D341Med (cell line): Measurements from ENCODE around the gene CTRL.

Experiments used
- DNase-seq: peaks from one replicate; pipeline ENCODE4 v3.0.0; 2012; ENCODE audit warnings: low spot score

CTRL gene

DNA sequence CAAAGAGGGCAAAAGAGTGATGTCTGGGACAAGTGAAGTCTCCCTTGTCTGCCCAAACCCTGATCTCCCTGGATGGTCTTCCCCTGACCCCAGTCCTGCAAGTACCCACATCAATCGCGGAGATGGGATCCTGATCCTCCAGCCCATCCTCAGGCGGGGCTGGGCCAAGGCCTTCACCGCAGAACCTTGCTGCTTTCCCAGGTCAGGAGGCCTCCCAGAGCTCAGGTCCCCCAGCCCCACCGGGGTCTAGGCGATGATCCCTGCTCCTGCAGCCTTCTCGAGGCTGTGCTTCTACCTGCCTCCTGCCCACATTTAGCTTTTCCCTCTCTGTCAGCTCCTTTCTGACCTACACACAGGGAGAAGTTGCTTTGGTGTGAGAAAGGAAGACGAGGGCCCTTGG lies 30.5 kb upstream of the CTRL start:
- no peak for DNase-seq

DNA sequence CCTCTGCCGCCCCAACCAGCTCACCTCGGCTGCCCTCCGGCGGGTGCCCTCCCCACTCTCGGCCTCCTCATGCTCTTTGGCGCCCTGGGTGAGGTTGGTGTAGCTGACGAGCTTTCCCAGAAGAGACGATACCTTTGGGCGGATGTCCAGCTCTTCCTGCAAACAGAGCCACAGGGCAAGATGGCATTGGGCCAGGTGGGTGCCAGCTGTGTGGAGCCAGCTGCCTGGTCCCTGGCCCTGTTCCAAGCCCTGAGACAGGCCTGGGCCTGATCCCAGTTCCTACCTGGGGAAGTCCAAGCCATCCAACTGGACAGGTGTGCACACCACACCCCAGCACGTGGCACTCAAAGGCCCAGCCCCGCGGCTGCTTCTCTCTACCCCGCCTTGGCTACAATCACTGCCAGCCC lies 29.9 kb upstream of the CTRL start:
- no peak for DNase-seq

DNA sequence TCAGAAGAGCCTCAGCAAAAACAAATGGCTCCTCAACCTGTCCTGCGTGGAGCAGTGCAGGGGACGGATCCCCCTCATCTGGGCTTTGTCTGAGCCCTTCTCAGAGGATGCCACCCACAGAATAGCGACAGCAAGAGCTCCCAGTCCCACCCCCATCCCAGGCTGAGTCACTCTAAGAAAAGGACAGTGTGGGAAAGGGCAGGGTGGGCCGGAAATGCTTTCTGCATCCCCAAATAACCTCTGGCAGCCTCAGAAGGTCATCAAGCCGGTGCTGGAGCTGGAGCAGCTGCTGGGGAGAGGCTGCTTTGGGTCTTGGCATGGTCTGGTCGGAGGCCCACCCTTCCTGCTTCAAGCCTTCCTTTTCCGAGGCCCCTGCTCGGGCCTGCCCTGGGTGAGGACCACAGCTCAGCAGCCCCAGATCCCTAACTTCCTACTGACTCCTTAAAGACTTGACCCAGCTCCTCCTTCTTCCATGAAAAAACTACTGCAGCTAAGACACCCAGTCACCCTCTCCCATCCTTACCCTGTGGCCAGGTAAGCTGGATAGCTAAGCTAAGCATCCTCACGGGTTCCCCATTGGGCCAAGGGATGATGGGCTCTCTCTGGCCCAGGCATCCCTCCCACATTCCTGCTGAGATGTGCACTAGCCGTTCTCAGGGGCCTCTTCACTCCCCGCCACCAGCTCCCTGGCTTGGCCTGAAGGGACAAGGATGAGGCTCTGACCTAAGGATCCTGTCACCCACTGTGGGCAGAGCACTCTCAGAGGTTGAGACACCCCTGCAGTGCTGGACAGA lies 28.1 kb upstream of the CTRL start:
- DNase-seq = no peak

DNA sequence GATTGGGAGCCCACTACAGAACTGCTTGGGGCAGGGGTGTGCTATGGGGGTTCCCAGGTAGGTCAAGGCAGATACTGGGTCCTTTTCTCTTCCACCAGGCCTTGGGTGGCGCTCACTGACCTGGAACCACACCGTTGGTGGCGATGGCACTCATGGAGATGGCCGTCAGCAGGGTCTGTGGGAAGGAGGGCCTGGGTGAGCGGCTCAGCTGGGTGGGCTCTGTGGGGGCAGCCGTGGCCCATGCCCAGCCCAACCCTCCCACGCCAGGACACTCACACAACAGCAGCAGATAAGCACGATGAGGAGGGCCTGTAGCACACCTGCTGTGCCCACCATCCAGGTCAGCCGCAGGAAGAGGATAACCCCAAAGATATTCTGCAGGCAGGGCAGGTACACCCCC lies 26.0 kb upstream of the CTRL start:
- DNase-seq = no peak

DNA sequence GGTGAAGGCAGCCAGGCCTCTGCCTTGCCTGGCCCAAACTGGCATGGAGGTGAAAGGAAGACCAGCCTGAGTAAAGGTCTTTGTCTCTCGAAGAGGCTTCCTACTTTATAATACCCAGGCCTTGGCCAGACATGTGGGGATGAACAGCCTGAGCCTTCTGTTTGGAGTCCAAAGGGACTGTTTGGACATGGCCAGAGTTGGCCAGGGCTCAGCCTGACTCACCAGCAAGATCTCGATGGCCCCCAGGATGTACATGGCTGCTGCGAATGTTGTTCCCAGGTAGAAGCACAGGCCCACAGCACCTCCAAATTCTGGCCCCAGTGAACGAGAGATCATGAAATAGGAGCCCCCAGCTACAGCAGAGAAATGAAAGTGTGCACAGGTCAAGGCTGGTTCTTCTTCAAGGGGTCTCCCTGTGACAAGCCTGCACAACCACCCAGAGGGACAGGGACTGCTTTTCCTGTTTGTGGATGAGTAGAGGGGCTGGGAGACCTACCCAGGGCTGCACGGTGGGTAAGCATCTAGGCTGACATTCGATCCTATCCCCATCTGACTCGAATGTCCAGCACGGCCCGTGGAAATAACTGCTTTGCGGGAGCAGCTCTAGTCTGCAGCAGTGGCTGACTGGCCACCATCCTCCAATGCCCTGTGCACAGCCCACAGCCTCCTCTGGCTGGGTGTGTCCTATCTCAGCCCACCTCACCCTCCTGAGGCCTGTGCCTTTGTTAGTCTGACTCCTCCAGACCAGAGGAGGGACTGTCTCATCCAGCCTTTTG lies 22.9 kb upstream of the CTRL start:
- DNase-seq = no peak

DNA sequence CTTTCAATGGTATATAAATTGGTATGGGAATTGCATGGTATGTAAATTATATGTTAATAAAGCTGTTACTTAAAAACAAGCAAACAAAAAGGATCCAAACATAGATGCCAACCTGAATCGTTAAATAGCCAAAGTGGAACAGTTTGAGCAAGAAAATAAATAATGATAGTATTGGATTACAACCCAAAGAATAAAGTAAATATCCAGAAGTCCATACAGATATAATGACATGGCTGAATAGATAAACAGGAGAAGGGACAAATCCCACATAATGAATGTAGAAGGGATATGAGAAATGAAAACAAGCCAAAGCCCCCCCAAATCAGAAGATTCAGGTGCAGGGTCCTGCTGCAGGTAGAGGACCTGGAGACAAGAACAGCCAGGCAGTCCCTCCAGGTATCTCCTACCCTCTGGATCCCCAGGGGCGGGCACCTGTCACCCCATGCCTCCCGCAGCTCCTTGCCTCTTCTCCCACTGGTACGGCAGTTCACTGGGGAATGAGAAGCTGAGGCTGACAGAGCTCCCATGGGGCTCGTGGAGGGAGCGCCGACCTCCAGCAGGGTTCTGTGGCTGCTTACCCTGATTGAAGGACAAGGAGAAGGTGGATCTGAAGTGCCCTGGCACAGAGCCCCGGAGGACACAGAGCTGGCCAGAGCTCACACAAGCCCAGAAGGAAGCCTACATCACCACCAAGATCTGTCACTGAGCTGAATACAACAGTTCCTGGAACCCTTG lies 22.1 kb upstream of the CTRL start:
- no peak for DNase-seq

DNA sequence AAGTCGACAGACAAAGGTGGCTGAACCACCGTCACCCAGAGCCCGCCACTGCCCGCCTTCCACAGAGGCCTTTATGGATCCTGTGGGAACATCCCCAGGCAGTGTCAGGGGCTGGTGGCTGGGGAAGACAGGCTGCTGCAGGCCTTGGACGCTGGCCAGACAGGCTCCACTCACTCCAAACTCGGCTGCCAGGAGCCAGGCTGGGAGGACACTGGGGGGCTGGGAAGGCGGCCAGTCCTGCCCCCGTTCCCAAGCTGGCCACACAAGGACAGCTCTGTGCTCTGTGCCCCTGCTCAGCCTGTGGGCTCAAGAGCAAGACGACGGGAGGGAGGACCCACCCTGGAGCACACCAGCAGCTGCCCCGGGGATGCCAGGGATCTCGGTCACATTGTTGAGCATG lies 19.8 kb upstream of the CTRL start:
- no peak for DNase-seq

DNA sequence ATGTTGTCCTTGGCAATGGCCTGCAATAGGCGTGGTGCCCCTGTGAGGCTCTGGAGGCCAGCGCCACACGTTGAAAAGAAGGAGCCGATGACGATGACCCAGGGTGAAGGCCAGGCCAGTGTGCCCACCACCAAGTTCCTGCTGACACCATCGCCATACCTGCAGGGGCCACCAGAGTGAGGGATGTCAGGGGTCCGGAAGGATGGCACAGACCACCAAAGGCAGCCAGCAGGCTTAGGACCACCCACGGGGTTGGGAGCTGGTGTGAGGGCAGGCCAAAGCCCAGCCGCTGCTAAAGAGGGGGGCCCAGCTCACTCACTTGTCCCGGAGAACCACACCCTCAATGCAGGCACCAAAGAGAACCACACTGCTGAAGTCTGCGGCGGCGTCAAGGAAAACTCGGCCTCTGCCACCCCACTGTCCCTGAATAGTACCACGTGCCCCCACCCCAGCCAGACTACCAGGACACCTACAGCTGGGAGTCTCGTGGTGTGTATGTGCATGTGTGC lies 18.7 kb upstream of the CTRL start:
- no peak for DNase-seq

DNA sequence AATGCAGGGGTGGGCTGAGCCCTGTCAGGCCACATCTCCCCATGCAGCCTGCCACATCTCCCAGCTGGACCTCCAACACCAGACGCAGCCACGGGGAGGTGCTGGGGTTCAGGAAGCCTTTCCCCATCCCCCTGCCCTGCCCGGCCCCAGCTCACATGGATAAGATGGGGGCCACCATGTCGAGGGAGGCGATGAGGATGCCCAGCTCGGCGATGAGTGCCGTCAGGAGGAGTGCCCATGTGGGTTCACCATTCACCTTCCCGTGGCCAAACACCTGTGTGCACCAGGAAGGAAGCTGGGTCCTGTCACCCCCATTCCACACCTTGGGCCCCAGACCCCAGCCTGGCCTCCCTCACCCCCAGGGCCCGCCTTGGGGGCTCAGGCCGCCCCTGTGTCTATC lies 18.0 kb upstream of the CTRL start:
- no peak for DNase-seq

DNA sequence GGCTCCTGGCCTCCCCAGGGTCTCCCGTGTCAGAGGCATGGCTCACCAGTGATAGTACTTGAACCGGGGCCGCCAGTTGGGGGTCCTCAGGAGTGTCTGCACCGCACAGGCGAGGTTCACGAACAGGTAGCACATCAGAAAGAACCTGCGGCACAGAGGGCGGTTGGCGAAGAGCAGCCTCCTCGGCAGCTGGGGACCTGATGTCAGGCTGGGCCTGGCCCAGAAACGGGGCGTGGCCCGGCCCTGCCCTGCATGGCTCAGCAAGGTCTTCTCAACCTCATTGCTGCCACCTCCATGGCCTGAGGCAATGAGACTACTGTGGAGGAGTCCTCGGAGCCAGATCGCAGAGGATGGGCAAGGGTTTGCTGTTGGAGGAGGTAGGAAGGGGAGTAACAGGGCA lies 16.4 kb upstream of the CTRL start:
- DNase-seq = no peak

DNA sequence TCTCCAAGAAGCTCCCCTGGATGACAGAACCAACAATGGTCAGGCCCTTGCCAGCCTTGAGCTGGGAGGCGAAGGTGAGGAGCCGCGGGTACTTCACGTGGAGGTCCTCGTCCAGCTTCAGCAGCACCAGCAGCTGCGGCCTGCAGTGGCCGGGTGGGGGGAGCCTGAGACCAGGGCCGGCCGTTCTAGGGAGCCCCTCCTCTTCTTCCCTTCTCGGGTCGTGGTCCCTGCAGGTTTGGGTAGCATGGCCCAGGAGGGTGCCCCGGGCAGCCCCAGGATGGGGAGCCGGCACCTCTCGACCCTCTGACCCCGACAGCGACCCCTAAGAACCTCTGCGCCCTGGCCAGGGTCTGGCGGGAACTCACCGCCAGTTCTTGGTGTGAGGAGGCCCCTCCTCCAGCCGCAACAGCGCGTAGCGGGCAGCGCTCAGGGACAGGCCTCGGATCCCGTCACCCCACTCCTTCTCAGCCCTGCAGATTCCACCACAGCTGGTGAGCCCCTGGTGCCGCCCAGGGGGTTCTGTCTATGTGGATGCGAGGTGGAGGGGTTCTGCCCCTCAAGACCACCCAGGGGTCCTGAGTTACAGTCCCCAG lies 15.4 kb upstream of the CTRL start:
- DNase-seq = no peak

DNA sequence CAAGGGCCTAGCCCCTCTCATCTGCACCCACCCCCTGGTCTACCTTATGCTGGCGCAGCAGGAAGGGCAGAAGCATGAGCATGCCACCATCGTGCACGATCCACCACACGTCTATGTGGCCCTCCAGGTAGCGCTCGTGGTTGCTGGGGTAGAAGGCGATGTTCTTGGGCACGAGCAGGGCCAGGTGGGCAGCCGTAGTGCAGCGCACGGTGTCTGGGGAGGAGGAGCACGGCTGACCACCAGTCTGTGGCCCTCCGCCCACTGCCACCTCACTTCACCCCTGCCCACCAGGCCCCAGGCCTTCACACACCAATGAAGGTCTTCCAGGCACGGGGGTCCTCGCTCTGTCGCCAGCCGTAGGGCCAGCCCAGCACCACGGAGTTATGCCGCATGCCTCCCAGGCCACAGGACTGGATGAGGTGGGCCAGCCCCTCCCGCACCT lies 14.5 kb upstream of the CTRL start:
- DNase-seq = no peak

DNA sequence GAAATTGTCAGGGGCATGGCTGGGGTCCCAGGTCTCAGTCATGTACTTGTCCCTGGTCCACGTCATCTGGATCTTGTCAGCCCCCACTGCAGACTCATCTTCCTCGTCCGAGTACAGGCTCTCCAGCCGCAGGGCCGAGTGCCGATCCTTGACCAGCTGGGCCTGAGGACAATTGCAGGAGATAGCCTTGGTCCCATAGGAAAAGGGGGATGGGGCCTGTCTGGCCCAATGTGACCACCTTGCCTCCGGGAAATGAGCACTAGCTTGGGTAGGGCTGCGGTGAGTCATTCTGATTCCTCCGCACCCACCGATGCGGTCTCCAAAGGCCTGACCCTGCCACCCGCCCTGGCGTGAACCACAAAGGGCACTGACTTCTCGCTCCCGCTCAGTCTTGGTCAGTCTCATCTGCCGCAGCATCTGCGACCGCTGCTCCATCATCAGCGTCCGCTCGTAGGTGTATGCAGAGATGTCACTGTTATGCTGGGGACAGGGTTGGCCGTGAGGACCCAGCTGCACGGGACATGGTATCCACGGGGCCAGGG lies 13.8 kb upstream of the CTRL start:
- no peak for DNase-seq

DNA sequence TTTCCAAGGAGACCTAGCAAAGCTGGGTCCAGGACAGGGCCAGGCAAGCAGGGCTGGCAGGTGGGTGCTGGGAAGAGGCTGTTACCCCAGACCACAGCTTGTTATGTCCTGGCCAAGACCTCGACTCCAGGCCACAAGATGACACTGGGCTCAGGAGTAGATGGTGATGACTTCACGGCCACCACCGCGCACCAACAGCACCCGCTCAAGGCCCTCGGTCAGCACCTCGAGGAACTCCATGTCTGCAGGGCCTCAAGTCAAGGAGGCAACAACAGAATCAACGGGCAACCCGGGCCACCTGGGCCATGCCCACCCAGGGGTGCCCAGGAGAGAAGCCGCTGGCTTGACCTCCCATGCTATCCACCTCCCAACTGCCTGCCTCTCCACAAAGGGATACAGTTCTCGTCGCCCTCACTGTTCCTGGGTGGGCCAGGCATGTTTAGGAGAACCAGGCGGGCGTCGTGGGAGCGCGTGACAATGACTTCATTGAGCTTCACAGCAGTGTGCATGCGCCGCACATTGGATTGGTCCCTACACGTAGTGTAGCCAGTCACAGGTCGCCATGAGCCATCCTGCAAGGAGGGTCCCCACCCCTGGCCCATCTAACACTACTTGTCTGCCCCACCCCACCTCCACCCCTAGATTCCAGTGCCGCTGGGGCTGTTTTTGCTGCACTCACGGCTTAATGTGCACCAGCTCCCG lies 13.2 kb upstream of the CTRL start:
- no peak for DNase-seq

DNA sequence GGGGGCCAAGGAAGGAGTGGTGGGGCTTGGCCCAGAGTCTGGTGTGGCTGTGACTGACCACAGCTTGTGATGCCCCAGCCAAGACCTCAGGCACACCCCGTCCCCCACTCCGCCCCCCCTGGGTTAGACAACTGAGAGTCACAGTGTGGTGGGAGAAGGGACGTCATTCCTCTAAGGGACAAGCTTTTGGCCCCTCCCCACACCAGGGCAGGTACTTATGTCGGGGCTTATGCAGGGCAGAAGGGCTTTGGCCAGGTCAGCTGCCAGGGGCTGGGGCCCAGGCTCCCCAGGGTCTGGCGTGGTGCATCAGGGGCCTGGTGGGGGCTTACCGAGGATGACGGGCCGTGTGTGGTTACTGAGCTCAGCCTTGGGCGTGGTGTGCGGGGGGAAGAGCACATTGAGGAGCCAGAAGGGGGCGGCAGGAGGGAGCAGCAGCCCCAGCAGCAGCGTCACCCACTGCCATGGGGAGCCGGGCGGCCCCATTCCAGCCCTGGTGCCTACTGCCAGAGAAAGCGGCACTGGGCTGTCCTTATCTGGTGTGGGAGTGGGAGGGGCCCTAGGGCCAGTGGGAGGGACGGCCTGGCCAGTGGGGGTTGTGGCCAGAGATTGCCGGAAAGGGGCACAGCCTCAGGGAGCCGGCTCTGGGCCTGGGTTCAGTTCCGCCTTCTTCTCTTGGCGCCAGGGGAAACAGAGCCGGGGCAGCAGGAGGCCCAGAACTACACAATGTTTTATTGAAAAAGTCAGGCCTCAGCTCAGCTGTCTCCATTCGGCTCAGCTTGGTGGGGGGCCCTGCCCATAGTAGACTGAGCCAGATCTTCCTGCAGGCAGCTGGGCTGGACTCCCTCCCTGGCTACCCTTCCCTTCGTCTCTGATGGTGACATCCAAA lies 12.2 kb upstream of the CTRL start, which contains the start of gene LCAT:
Gene LCAT (minus strand): TSS at position 502 of the 886 bp plus-strand sequence. CDS start 19 bp downstream, at position 483.
- DNase-seq = no peak

DNA sequence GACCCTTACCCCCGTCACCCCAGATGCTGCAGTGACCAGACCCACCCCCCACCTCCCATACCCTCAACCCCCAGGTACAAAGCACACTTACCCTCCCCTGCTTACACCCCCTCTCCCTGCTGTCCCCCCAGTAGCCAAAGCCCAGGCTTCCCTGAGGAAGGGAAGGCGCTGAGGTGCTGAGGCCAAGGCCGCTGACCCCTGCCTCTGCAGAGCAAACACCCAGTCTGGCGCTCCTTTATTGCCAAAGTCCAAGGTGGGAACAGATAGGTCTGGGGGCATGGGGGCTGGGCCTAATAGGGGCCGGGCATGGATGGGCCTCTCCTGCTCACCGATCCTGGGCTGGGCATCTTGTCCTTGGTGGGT lies 11.6 kb upstream of the CTRL start:
- DNase-seq = no peak

DNA sequence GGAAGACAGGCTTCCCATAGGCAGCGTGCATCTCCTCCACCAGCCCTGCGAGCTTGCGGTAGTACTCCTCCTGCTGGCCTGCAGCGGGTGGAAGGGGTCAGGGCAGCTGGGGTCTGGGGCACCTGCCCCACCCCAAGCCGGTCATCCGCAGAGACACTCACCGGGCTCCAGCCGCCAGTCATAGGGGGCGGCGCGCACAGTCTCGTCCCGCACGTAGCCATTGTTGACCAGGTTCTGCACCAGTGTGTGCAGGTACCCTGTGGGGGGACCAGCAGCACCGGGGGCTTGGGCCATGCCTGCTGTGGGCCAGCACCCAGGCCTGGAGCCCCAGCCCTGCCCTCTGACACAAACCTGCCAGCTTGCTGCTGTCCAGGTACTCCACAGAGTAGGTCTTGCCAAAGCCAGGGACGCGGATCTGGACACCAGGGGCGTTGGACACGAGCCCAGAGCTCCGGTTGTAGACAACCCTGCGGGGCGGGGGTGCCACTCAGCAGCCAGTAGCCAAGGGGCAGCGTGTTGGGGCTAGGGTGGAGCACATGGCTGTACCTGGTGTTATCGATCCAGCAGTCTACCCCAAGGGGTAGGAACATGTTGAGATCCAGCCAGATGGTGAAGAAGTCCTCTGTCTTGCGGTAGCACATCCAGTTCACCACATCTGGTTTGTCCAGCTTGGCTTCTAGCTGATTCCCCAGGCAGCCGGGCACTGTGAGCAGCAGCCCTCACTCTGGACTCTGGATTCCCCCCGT lies 11.0 kb upstream of the CTRL start:
- DNase-seq = no peak

DNA sequence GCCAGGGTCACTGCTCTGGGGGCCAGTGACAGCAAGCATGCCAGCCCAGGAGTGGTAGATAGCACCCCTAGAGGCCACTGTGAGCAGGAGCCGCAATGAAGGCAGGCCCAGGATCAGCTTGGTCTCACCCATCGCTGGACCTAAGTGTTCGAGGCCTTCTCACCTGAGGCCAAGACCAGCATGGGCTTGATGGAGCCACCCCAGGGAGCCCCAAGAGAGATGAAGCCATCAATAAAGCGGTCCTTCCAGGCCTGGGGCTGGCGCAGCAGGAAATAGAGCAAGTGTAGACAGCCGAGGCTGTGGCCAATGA lies 10.5 kb upstream of the CTRL start:
- peak; percentile 75 for DNase-seq

DNA sequence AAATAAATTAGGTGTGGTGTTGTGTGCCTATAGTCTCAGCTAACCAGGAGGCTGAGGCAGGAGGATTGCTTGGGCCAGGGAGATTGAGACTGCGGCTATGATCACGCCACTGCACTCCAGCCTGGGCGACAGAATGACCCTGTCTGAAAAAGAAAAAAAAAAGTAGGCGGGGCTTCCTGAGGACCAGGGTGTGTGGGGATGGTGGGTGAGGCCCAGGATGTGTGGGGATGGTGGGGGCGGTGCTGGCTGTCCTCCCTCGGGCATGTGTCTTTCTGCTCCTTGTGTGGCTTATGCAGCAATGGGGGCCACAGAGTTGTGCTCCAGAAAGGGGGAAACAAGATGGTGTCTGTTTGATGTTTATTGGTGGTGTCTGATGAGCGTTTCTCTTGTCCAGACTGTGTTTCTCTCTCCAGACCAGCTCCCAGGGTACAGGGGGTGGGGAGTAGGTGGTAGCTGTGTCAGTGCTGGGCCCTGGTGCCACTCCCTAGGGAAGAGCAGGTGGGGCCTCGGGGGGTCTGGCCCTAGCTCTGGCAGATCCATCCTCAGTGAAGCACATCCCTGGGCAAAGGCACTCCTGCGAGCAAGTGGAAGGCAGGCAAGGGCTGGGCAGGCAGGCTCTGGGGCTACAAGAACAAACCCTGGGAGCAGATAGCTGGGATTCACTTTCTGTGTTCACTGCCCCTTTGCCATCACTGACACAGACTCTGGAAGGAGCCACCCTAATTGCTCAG lies 10.0 kb upstream of the CTRL start:
- no peak for DNase-seq
